Osteocyte (in vitro differentiated cells): Measurements from ENCODE around the gene STX3. TPM values are rescaled to one million over a fixed set of nuclear protein-coding genes. Genes with fewer than 3 reads are reported as not detected.

Source experiments
- DNase-seq: peaks from one replicate; pipeline ENCODE4 v3.0.0; 2021; ENCODE audit warnings: mixed read lengths; ENCODE audit not compliant: unreplicated experiment; ENCODE audit errors: extremely low spot score
- H3K27ac Mint-ChIP-seq: one replicate; pipeline ENCODE4 v1.8.0; 2021; ENCODE audit warnings: mild to moderate bottlenecking, mixed read lengths; ENCODE audit not compliant: unreplicated experiment
- H3K27me3 Mint-ChIP-seq: one replicate; pipeline ENCODE4 v1.8.0; 2021; ENCODE audit warnings: mixed read lengths; ENCODE audit not compliant: unreplicated experiment
- H3K36me3 Mint-ChIP-seq: one replicate; pipeline ENCODE4 v1.8.0; 2021; ENCODE audit warnings: mixed read lengths; ENCODE audit not compliant: unreplicated experiment
- H3K4me1 Mint-ChIP-seq: one replicate; pipeline ENCODE4 v1.8.0; 2021; ENCODE audit warnings: mixed read lengths; ENCODE audit not compliant: unreplicated experiment
- H3K4me3 Mint-ChIP-seq: one replicate; pipeline ENCODE4 v1.8.0; 2021; ENCODE audit warnings: mild to moderate bottlenecking, moderate library complexity, mixed read lengths; ENCODE audit not compliant: unreplicated experiment
- H3K9me3 Mint-ChIP-seq: one replicate; pipeline ENCODE4 v1.8.0; 2021; ENCODE audit warnings: mixed read lengths; ENCODE audit not compliant: unreplicated experiment
- total RNA-seq: library from RNA; stranded (reverse); gene quantifications from 2 replicates; pipeline ENCODE4 v1.2.1, GENCODE V29; 2021
- TF ChIP-seq, protein P1 (sequence below): fragments of 200-600 bp; sonication (generic); IDR thresholded peaks from 2 replicates; pipeline ENCODE4 v1.5.0; 2021; ENCODE audit warnings: antibody characterized with exemption, mild to moderate bottlenecking, moderate library complexity

Gene STX3
- total RNA-seq, 1 donor from 2014 or later, result 17.8 TPM

DNA sequence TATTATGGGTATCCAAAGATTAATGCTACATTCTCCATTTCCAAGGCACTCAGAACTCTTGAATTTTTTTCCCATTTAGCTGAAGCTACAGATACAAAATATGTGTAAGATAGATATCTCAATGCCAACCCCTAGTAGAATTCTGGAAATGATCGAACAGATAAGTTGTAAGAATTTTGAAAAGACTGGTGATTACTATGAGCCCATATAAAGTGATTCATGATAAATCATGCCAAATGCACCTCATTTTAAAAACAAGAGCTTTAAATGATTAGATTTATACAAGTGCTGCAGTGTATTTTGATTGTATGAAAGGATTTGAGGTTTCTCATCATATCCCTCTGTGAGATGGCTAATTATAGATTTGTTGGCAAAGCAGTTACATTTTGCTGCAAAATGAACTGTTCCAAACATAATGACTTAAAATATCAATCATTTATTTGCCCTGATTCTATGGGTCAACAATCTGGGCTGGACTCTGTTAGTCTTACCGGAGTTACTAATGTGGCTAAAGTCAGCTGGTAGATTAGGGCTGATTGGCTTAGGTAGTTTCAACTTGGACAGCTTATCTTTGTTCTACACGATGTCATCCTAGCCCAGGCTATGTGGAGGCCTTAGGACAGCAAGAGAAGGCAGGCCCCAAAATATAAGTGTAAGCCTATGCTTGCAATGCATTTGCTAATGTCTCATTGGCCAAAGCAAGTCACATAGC is 44.9 kb upstream of the STX3 start:
- DNase-seq, result no peak
- Mint-ChIP-seq H3K27me3 (peaks cover 15% of the 10 kb centered on the region), H3K36me3 (no peaks in the 10 kb centered on the region), H3K27ac (no peak overlapping the region), H3K9me3 (no peaks in the 10 kb centered on the region), H3K4me1 (no peaks in the 10 kb centered on the region), H3K4me3 (no peak overlapping the region)
- TF ChIP-seq, protein P1, sequence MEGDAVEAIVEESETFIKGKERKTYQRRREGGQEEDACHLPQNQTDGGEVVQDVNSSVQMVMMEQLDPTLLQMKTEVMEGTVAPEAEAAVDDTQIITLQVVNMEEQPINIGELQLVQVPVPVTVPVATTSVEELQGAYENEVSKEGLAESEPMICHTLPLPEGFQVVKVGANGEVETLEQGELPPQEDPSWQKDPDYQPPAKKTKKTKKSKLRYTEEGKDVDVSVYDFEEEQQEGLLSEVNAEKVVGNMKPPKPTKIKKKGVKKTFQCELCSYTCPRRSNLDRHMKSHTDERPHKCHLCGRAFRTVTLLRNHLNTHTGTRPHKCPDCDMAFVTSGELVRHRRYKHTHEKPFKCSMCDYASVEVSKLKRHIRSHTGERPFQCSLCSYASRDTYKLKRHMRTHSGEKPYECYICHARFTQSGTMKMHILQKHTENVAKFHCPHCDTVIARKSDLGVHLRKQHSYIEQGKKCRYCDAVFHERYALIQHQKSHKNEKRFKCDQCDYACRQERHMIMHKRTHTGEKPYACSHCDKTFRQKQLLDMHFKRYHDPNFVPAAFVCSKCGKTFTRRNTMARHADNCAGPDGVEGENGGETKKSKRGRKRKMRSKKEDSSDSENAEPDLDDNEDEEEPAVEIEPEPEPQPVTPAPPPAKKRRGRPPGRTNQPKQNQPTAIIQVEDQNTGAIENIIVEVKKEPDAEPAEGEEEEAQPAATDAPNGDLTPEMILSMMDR, result no peak

DNA sequence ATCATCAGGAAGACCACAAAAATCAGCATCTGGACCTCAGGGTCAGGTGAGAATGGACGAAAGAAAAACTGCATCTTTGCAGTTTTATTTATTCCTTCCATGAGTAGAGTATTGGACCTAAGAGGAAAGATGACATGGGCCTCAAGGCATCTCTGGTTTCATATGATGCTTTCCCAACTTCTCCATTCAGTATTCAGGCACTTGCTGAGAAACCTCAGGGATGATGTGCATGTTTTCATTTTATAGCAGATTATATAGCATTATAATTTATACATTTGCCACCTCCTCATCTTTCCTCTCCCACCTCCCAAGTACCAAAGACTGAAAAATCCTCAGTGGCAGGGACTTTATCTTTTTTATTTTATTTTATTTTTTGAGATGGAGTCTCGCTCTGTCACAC is 41.4 kb upstream of the STX3 start, which contains the start of gene OR10V1:
TSS of gene OR10V1 (minus strand) at position 101 of the 400 bp plus-strand sequence. CDS start at position 101, 0 bp downstream.
- DNase-seq, result no peak
- no peaks in the 10 kb centered on the region for H3K4me1 Mint-ChIP-seq
- no peak within 1 kb of the TSS for H3K4me3 Mint-ChIP-seq
- no peaks in the 10 kb centered on the region for H3K9me3 Mint-ChIP-seq
- no peaks in the 10 kb centered on the region for H3K36me3 Mint-ChIP-seq
- TF ChIP-seq, protein P1, result no peak
- no peak within 1 kb of the TSS for H3K27ac Mint-ChIP-seq
- peaks cover 40% of the 10 kb centered on the region for H3K27me3 Mint-ChIP-seq

DNA sequence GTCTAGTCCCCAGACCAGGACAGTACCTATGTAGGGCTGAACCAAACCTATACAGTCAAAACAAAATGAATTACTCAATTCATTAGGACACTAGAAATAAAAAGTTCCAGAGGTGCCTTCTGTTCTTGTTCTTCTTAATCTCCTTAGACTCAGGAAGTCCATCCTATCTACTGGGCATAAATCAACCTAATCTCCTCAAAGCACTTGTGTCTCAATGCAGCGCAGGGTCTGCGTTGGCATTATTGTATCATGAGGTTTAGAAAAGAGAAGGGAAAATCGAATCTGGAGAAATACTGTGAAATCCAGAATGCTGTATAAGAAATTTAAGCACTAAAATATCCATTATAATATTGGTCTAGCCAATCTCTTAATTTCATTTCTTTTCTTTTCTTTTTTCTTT is 39.1 kb upstream of the STX3 start:
- TF ChIP-seq, protein P1, result no peak
- Mint-ChIP-seq H3K4me3 (no peak overlapping the region), H3K27ac (no peak overlapping the region), H3K4me1 (no peaks in the 10 kb centered on the region), H3K9me3 (no peaks in the 10 kb centered on the region), H3K36me3 (no peaks in the 10 kb centered on the region), H3K27me3 (peaks cover 41% of the 10 kb centered on the region)
- no peak for DNase-seq

DNA sequence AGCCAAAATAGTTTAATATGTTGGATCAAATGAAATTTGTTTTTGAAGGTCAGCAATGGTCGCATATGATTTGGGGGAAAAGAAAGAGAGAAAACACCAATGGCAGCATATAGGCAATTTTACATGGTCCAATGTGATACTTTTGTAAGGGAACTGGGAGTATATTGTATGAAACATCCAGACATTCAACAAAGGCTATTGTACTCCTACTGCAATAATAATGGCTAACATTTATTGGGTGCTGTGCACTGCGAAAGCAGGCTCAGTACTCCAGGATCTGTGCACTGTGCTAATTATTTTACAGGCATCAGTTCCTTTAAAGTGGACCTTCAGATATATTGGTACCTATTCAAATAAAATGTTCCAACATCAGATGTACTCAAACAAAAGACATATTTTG is 35.6 kb upstream of the STX3 start:
- Mint-ChIP-seq H3K36me3 (no peaks in the 10 kb centered on the region), H3K9me3 (no peaks in the 10 kb centered on the region), H3K27ac (no peak overlapping the region), H3K27me3 (peaks cover 36% of the 10 kb centered on the region), H3K4me1 (no peaks in the 10 kb centered on the region), H3K4me3 (no peak overlapping the region)
- TF ChIP-seq, protein P1, result no peak
- no peak for DNase-seq

DNA sequence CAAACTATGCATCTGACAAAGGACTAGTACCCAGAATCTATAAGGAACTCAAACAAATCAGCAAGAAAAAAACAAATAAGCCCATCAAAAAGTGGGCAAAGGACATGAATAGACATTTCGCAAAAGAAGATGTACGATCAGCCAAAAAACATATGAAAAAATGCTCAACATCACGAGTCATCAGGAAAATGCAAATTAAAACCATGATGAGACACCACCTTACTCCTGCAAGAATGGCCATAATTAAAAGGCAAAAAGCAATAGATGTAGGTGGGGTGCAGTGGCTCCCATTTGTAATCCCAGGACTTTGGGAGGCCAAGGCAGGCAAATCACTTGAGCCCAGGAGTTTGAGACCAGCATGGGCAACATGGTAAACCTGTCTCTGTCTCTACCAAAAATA is 31.1 kb upstream of the STX3 start:
- Mint-ChIP-seq H3K27ac (no peak overlapping the region), H3K9me3 (no peaks in the 10 kb centered on the region), H3K27me3 (peaks cover 3% of the 10 kb centered on the region), H3K4me1 (no peaks in the 10 kb centered on the region), H3K4me3 (no peak overlapping the region), H3K36me3 (no peaks in the 10 kb centered on the region)
- no peak for DNase-seq
- TF ChIP-seq, protein P1, result no peak
